Hepatic stellate cell (primary cell): Measurements from ENCODE around the gene CRYBA4.

ENCODE experiments used
- DNase-seq: peaks from one replicate; pipeline ENCODE4 v3.0.0; 2011; ENCODE audit warnings: low spot score

Gene CRYBA4

GRCh38 chr22:26621663-26622062, at the start of gene CRYBA4:
CRYBA4 (plus strand) TSS chr22:26621963; CDS start chr22:26622597, 634 bp downstream.
- no peak for DNase-seq

GRCh38 chr22:26573026-26573662, 48.6 kb upstream of the CRYBA4 start:
- no peak for DNase-seq

GRCh38 chr22:26574001-26574723, 47.6 kb upstream of the CRYBA4 start:
- no peak for DNase-seq

GRCh38 chr22:26576026-26576680, 45.6 kb upstream of the CRYBA4 start:
- DNase-seq: no peak

GRCh38 chr22:26577081-26577480, 44.7 kb upstream of the CRYBA4 start:
- DNase-seq: no peak

GRCh38 chr22:26579331-26579886, 42.4 kb upstream of the CRYBA4 start:
- no peak for DNase-seq

- DNase-seq: no peak
These were observed 41.4 kb upstream of the CRYBA4 start for GRCh38 chr22:26580240-26580962.

- no peak for DNase-seq
These were observed 40.7 kb upstream of the CRYBA4 start for GRCh38 chr22:26581026-26581425.

GRCh38 chr22:26581633-26582168, 40.1 kb upstream of the CRYBA4 start:
- DNase-seq: no peak

GRCh38 chr22:26584010-26584409, 37.8 kb upstream of the CRYBA4 start:
- DNase-seq: no peak

GRCh38 chr22:26585104-26585790, 36.5 kb upstream of the CRYBA4 start:
- DNase-seq: peak; percentile 73

- no peak for DNase-seq
These were observed 35.0 kb upstream of the CRYBA4 start for GRCh38 chr22:26586556-26587325.

- peak; percentile 40 for DNase-seq
These were observed 33.7 kb upstream of the CRYBA4 start for GRCh38 chr22:26587991-26588613.

- DNase-seq: no peak
These were observed 32.9 kb upstream of the CRYBA4 start for GRCh38 chr22:26588729-26589366.

- peak; percentile 59 for DNase-seq
These were observed 32.4 kb upstream of the CRYBA4 start for GRCh38 chr22:26589367-26589844.

- peak; percentile 87 for DNase-seq
These were observed 31.7 kb upstream of the CRYBA4 start, which contains the start of gene TPST2 for GRCh38 chr22:26589845-26590736. TPST2 (minus strand) TSS chr22:26590132; CDS start chr22:26541630, 48,502 bp downstream.

- DNase-seq: no peak
These were observed 29.3 kb upstream of the CRYBA4 start for GRCh38 chr22:26592421-26592891.

GRCh38 chr22:26593763-26594162, 28.0 kb upstream of the CRYBA4 start:
- no peak for DNase-seq
